Ishikawa (cell line): Measurements from ENCODE around the gene PTBP2.
A peak's percentile ranks its signal among the peaks of the same experiment; 100 is the strongest.

Source experiments
- CEBPB ChIP-seq: IDR thresholded peaks from 2 replicates; pipeline ENCODE4 v1.6.1; 2012
- CREB1 ChIP-seq: IDR thresholded peaks from 2 replicates; pipeline ENCODE4 v1.6.1; 2012; ENCODE audit warnings: low read depth
- EGR1 ChIP-seq: IDR thresholded peaks from 2 replicates; pipeline ENCODE4 v1.6.1; 2012
- EP300 ChIP-seq: IDR thresholded peaks from 2 replicates; pipeline ENCODE4 v1.6.1; 2012; ENCODE audit warnings: borderline replicate concordance
- FOXM1 ChIP-seq: IDR thresholded peaks from 2 replicates; pipeline ENCODE4 v1.6.1; 2012; ENCODE audit warnings: low read depth, borderline replicate concordance
- MAX ChIP-seq: IDR thresholded peaks from 2 replicates; pipeline ENCODE4 v1.6.1; 2012
- NFIC ChIP-seq: IDR thresholded peaks from 2 replicates; pipeline ENCODE4 v1.6.1; 2012
- RAD21 ChIP-seq: IDR thresholded peaks from 2 replicates; pipeline ENCODE4 v1.6.1; 2012; ENCODE audit warnings: low read depth
- TAF1 ChIP-seq: IDR thresholded peaks from 2 replicates; pipeline ENCODE4 v1.6.1; 2012; ENCODE audit warnings: low read depth, mild to moderate bottlenecking
- TCF12 ChIP-seq: IDR thresholded peaks from 2 replicates; pipeline ENCODE4 v1.6.1; 2012; ENCODE audit warnings: low read depth
- TEAD4 ChIP-seq: IDR thresholded peaks from 2 replicates; pipeline ENCODE4 v1.6.1; 2012
- USF1 ChIP-seq: IDR thresholded peaks from 2 replicates; pipeline ENCODE4 v1.6.1; 2012
- YY1 ChIP-seq: IDR thresholded peaks from 2 replicates; pipeline ENCODE4 v1.6.1; 2012; ENCODE audit warnings: low read depth
- ZBTB7A ChIP-seq: IDR thresholded peaks from 2 replicates; pipeline ENCODE4 v1.6.1; 2012; ENCODE audit warnings: low read depth
- TF ChIP-seq, protein P1 (sequence below): IDR thresholded peaks from 2 replicates; pipeline ENCODE4 v1.6.1; 2012; ENCODE audit warnings: low read depth, mild to moderate bottlenecking

Gene PTBP2

DNA sequence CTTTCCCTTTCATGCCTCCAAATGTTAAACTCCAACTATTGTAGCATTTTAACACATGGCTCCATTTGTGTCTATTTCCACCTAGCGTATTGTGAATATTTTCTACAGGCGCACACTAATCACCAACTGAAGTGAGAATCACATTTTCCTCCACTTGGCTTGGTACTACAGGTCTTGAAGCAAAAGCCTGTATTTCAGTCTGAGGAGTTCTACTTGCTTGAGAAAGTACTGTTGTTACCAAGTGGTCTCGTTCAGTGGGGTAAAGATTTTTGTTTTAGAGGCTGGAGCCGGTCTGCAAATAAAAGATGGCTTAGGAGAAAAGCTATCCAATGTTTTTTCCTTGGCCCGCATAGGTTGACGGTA, 550 bp upstream of the PTBP2 start:
- TF ChIP-seq ZBTB7A = no peak
- no peak for TF ChIP-seq NFIC
- TF ChIP-seq CREB1 = no peak
- no peak for TF ChIP-seq YY1
- no peak for TF ChIP-seq FOXM1
- no peak for TF ChIP-seq EGR1
- no peak for TF ChIP-seq EP300
- TF ChIP-seq TCF12 = no peak
- no peak for TF ChIP-seq RAD21
- no peak for TF ChIP-seq USF1
- TF ChIP-seq TAF1 = no peak
- TF ChIP-seq, protein P1, sequence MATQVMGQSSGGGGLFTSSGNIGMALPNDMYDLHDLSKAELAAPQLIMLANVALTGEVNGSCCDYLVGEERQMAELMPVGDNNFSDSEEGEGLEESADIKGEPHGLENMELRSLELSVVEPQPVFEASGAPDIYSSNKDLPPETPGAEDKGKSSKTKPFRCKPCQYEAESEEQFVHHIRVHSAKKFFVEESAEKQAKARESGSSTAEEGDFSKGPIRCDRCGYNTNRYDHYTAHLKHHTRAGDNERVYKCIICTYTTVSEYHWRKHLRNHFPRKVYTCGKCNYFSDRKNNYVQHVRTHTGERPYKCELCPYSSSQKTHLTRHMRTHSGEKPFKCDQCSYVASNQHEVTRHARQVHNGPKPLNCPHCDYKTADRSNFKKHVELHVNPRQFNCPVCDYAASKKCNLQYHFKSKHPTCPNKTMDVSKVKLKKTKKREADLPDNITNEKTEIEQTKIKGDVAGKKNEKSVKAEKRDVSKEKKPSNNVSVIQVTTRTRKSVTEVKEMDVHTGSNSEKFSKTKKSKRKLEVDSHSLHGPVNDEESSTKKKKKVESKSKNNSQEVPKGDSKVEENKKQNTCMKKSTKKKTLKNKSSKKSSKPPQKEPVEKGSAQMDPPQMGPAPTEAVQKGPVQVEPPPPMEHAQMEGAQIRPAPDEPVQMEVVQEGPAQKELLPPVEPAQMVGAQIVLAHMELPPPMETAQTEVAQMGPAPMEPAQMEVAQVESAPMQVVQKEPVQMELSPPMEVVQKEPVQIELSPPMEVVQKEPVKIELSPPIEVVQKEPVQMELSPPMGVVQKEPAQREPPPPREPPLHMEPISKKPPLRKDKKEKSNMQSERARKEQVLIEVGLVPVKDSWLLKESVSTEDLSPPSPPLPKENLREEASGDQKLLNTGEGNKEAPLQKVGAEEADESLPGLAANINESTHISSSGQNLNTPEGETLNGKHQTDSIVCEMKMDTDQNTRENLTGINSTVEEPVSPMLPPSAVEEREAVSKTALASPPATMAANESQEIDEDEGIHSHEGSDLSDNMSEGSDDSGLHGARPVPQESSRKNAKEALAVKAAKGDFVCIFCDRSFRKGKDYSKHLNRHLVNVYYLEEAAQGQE = no peak

GRCh38 chr1:96722161-96722922, 758 bp downstream of the PTBP2 start:
- TF ChIP-seq TCF12 (no peak), USF1 (peak; percentile 46; the same call in 1 of the 2 replicates), CREB1 (no peak)

DNA sequence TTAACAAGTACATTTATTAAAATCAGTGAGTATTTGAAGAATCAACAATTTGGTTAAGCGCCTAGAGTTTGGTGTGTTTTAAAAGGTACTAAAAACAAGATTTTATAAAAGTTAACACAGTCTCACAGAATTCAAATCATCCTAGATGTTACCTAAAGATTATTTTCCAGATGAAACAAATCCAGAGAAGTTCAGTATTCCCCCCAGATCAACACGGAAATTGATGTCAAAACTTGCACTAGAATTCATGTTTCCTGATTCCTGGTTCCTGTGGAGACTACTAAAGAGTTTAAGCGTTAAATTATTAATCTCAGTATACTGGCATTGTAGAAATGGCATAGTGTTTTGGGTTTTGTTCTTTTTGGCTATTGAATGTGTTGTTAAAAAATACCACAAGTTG, 1.4 kb downstream of the PTBP2 start:
- TF ChIP-seq TCF12 = no peak
- TF ChIP-seq FOXM1 = no peak
- TF ChIP-seq RAD21 = no peak
- no peak for TF ChIP-seq ZBTB7A
- no peak for TF ChIP-seq MAX
- TF ChIP-seq CREB1 = no peak
- TF ChIP-seq EGR1 = no peak
- TF ChIP-seq, protein P1 = no peak
- TF ChIP-seq CEBPB = no peak
- TF ChIP-seq NFIC = no peak
- no peak for TF ChIP-seq TEAD4
- TF ChIP-seq USF1 = no peak
- no peak for TF ChIP-seq TAF1
- no peak for TF ChIP-seq YY1
- no peak for TF ChIP-seq EP300

- TF ChIP-seq USF1 = no peak
- no peak for TF ChIP-seq TEAD4
- TF ChIP-seq CEBPB = no peak
- TF ChIP-seq ZBTB7A = no peak
- TF ChIP-seq YY1 = no peak
Measured at GRCh38 chr1:96723377-96723776, 1.8 kb downstream of the PTBP2 start.

DNA sequence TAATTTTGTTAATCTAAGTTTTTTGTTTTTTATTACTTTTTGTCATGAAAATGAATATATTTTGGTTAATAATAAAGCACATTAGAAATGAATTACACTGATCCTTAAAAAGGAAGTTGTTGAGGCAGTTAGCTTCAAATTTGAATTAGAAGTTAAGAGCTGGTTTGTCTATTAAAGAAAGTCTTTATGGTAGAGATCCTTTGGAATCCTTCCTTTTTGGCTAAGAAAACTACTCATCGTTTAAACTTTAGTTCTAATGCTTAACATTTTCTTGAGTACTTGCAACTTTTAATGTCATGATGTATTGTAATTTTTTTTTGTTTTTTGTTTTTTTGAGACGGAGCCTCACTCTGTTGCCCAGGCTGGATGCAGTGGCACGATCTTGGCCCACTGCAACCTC, 2.4 kb downstream of the PTBP2 start:
- TF ChIP-seq YY1 (no peak), RAD21 (no peak), MAX (no peak), ZBTB7A (no peak), USF1 (no peak), FOXM1 (no peak), CEBPB (no peak), EGR1 (no peak)
